ENCODE results near the gene LAPTM5.

Gene LAPTM5

DNA sequence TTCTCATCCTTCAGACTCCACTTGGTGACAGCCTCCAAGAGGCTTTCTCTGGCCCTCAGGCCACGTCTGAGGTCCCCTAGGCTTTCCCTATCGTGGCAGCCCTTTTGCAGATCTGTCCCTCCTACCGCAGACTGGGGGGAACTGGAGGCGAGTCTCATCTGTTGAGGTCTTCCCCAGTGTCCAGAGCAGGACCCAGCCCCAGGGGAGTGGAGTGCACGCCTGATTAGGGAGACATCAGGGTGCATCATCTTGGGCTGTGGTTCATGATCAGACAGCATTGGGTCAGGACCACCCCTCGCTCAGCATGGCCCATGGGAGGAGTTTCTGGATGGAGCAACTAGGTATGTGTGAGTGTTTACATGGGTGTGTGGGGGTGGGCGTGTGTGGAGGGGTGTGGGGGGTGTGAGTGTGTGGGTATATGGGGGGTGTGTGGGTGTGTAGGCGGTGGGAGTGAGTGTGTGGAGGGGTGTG lies 25.7 kb downstream of the LAPTM5 start:
- no peaks in the 10 kb centered on the region for H3K27me3 Mint-ChIP-seq
- DNase-seq (ENCODE audit: low spot score in 2 of 2) (no peak), ATAC-seq (ENCODE audit: low read depth) (no peak)
- no peaks in the 10 kb centered on the region for H3K9me3 Mint-ChIP-seq
- H3K27ac Mint-ChIP-seq: peak overlapping the region; percentile 96
- peaks cover 40% of the 10 kb centered on the region for H3K4me1 Mint-ChIP-seq
- H3K4me3 Mint-ChIP-seq: peak overlapping the region; percentile 57
- H3K36me3 Mint-ChIP-seq: peaks cover 30% of the 10 kb centered on the region

DNA sequence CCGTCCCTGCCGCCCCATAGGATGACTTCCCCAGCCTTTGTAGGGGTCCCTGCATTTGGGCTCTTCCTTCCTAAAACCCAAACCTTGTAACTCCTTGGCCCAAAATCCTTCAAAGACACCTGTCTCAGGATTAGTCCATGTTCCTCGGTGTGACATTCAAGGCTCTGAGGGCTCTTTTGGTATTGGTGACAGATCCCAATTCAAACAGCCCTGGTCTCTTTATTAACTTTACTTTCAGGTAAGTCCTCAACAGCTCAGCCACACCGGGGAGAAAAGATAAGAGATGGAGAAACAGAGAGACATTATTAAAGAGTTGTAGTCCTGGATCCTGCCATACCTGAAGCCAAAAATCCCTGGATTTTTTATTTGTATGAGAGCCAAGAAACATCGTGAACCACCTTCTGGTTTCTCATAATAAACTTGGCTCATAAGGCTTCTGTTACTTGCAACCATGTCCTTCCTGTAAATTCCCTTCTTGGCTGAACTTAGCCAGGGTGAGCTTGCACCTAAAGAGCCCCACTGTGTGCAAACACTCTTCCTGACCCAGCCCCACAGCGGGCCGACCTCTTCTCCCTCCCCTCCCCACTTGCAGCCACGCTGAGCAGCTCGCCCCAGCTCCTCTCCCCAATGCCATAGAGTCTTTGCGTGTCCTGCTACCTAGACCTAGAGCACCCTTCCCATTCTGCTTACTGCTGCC lies 26.3 kb downstream of the LAPTM5 start:
- no peaks in the 10 kb centered on the region for H3K9me3 Mint-ChIP-seq
- no peaks in the 10 kb centered on the region for H3K27me3 Mint-ChIP-seq
- peaks cover 40% of the 10 kb centered on the region for H3K4me1 Mint-ChIP-seq
- peak overlapping the region; percentile 78 for H3K4me3 Mint-ChIP-seq
- H3K36me3 Mint-ChIP-seq: peaks cover 28% of the 10 kb centered on the region
- DNase-seq (ENCODE audit: low spot score in 2 of 2) (no peak), ATAC-seq (ENCODE audit: low read depth) (no peak)
- peak overlapping the region; percentile 96 for H3K27ac Mint-ChIP-seq

- H3K4me1 Mint-ChIP-seq: peaks cover 37% of the 10 kb centered on the region
- DNase-seq (ENCODE audit: low spot score in 2 of 2) (no peak), ATAC-seq (ENCODE audit: low read depth) (peak; percentile 48)
- peaks cover 22% of the 10 kb centered on the region for H3K36me3 Mint-ChIP-seq
- no peaks in the 10 kb centered on the region for H3K27me3 Mint-ChIP-seq
- H3K27ac Mint-ChIP-seq: peak overlapping the region; percentile 96
- no peaks in the 10 kb centered on the region for H3K9me3 Mint-ChIP-seq
- peak overlapping the region; percentile 78 for H3K4me3 Mint-ChIP-seq
These were observed 27.0 kb downstream of the LAPTM5 start for GRCh38 chr1:30730346-30731108.

- DNase-seq (ENCODE audit: low spot score in 2 of 2): no peak
- Mint-ChIP-seq H3K4me1 (peaks cover 37% of the 10 kb centered on the region), H3K36me3 (peaks cover 16% of the 10 kb centered on the region), H3K27me3 (no peaks in the 10 kb centered on the region), H3K4me3 (peak overlapping the region; percentile 78), H3K27ac (peak overlapping the region; percentile 96), H3K9me3 (no peaks in the 10 kb centered on the region)
- peak; percentile 2 for ATAC-seq (ENCODE audit: low read depth)
These were observed 27.7 kb downstream of the LAPTM5 start for GRCh38 chr1:30729901-30730300.

DNA sequence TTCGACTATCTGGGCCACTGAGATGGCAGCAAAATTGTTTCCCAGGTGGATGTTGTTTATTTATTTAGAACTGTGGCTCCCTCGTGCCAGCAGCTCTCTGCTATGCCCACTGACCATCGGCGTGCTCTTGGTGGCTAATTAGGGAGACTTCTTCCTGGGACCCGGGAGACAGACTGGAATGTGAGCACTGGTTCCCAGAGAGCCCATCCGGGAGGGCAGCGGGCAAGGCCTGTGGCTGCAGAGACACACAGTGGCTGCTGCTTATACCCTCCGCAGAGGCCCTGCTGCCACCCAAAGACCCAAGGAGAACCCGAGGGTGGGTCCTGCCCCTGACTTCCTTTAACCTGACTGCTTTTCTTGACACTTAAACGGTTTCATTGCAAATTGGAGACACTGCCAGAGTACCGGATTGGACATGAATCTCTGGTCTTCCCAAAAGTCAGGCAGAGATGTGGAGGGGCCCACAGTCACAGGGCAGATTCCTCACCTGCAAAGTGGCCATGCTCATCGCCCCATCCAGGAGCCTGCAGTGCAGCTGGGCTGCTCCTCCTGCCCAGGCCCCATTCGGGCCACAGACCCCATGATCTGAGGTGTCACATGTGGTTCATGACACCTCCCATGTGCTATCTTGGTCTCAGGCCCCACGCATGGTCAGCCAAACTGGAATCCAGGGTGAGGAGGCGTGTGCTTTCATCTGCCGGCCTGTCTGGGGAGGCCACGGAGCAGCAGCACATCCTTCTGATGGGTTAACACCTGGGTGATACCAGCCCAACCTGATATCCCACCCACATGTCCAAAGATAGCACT lies 28.5 kb downstream of the LAPTM5 start:
- H3K27me3 Mint-ChIP-seq: no peaks in the 10 kb centered on the region

DNA sequence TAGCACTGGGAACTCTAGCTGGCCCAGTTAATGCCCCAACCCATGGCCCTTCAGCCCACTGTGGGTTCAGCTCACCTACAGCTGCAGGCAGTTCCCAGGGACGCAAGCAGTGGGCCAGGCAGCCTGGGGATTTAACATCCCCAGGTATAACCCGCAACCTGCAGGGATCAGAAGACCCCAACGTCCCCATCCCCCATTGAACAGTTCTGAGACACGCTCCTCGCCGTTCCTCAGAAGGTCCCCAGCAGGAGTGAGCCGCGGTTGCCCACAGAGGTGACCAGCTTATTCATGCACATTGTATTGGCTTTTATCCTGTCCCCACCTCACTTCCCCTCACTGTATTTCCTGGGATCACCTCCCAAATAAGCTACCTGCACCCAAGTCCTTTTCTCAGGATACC lies 29.2 kb downstream of the LAPTM5 start:
- peaks cover 38% of the 10 kb centered on the region for H3K4me1 Mint-ChIP-seq
- no peak for ATAC-seq (ENCODE audit: low read depth)

More for the DNA sequence above, 28.5 kb downstream of the LAPTM5 start:
- Mint-ChIP-seq H3K27ac (peak overlapping the region; percentile 40), H3K4me1 (peaks cover 36% of the 10 kb centered on the region), H3K36me3 (peaks cover 12% of the 10 kb centered on the region), H3K9me3 (no peaks in the 10 kb centered on the region), H3K4me3 (no peak overlapping the region)
- ATAC-seq (ENCODE audit: low read depth): no peak
- DNase-seq (ENCODE audit: low spot score in 2 of 2): no peak

GRCh38 chr1:30727824-30728223 lies 29.8 kb downstream of the LAPTM5 start:
- DNase-seq (ENCODE audit: low spot score in 2 of 2) (no peak), ATAC-seq (ENCODE audit: low read depth) (no peak)
- H3K36me3 Mint-ChIP-seq: peaks cover 11% of the 10 kb centered on the region
- H3K4me1 Mint-ChIP-seq: peaks cover 38% of the 10 kb centered on the region
- no peaks in the 10 kb centered on the region for H3K27me3 Mint-ChIP-seq
- H3K9me3 Mint-ChIP-seq: no peaks in the 10 kb centered on the region
- no peak overlapping the region for H3K4me3 Mint-ChIP-seq
- peak overlapping the region; percentile 47 for H3K27ac Mint-ChIP-seq

More for the DNA sequence above, 29.2 kb downstream of the LAPTM5 start:
- Mint-ChIP-seq H3K4me3 (no peak overlapping the region), H3K27ac (no peak overlapping the region), H3K27me3 (no peaks in the 10 kb centered on the region), H3K9me3 (no peaks in the 10 kb centered on the region), H3K36me3 (peaks cover 10% of the 10 kb centered on the region)
- DNase-seq (ENCODE audit: low spot score in 2 of 2): no peak

DNA sequence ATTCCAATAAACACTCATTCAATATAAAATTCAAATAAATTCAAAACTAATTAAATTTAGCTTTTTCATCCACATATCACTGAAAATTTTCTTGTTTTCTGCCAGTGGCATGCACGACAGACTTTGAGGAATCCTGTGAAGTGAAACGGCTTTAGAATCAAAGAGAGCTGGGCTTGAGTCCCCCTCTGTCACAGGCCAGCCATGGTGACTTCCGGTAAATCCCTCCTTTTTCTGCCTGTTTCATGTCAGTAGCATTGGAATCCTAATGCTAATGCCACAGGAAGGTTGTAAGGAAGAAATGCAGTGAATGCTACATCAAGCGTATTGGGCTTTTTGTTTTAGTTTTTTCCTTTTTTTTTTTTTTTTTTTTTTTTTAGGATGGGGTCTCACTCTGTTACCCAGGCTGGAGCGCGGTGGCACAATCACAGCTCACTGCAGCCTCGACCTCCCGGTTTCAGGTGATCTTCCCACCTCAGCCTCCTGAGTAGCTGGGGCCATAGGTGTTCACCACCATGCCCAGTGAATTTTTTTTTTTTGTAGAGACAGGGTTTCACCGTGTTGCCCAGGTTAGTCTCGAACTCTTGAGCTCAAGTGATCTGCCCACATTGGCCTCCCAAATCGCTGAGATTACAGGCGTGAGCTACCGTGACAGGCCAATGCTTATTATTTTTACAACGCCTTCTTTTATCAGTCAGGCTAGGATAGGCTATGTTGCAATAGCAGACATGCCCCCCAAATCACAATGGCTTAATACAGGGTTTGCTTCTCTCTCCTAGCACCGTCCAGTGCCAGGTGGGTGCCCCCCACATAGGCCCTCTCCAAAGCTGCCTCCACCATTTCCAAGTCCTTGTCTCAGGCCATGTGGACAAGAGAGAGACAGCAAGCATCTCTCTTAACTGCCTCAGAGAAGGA lies 30.5 kb downstream of the LAPTM5 start:
- no peak for ATAC-seq (ENCODE audit: low read depth)
- Mint-ChIP-seq H3K27ac (peak overlapping the region; percentile 47), H3K36me3 (peaks cover 11% of the 10 kb centered on the region), H3K4me3 (no peak overlapping the region), H3K27me3 (no peaks in the 10 kb centered on the region), H3K9me3 (no peaks in the 10 kb centered on the region), H3K4me1 (peaks cover 33% of the 10 kb centered on the region)
- no peak for DNase-seq (ENCODE audit: low spot score in 2 of 2)

GRCh38 chr1:30726236-30726635 lies 31.3 kb downstream of the LAPTM5 start:
- Mint-ChIP-seq H3K4me3 (no peak overlapping the region), H3K36me3 (peaks cover 11% of the 10 kb centered on the region), H3K27me3 (no peaks in the 10 kb centered on the region), H3K9me3 (no peaks in the 10 kb centered on the region), H3K4me1 (peaks cover 27% of the 10 kb centered on the region), H3K27ac (no peak overlapping the region)
- ATAC-seq (ENCODE audit: low read depth) (no peak), DNase-seq (ENCODE audit: low spot score in 2 of 2) (no peak)

- H3K27me3 Mint-ChIP-seq: no peaks in the 10 kb centered on the region
- ATAC-seq (ENCODE audit: low read depth): no peak
- DNase-seq (ENCODE audit: low spot score in 2 of 2): no peak
- peaks cover 11% of the 10 kb centered on the region for H3K36me3 Mint-ChIP-seq
- no peak overlapping the region for H3K27ac Mint-ChIP-seq
- no peak overlapping the region for H3K4me3 Mint-ChIP-seq
- H3K9me3 Mint-ChIP-seq: no peaks in the 10 kb centered on the region
- peaks cover 21% of the 10 kb centered on the region for H3K4me1 Mint-ChIP-seq
These were observed 32.0 kb downstream of the LAPTM5 start for GRCh38 chr1:30725450-30726095.

- no peak overlapping the region for H3K27ac Mint-ChIP-seq
- no peaks in the 10 kb centered on the region for H3K27me3 Mint-ChIP-seq
- H3K36me3 Mint-ChIP-seq: peaks cover 11% of the 10 kb centered on the region
- no peaks in the 10 kb centered on the region for H3K9me3 Mint-ChIP-seq
- no peak for ATAC-seq (ENCODE audit: low read depth)
- H3K4me1 Mint-ChIP-seq: peaks cover 19% of the 10 kb centered on the region
- H3K4me3 Mint-ChIP-seq: no peak overlapping the region
- DNase-seq (ENCODE audit: low spot score in 2 of 2): no peak
These were observed 32.7 kb downstream of the LAPTM5 start for GRCh38 chr1:30724655-30725421.

- no peak overlapping the region for H3K27ac Mint-ChIP-seq
- peaks cover 19% of the 10 kb centered on the region for H3K4me1 Mint-ChIP-seq
- DNase-seq (ENCODE audit: low spot score in 2 of 2) (no peak), ATAC-seq (ENCODE audit: low read depth) (no peak)
- H3K36me3 Mint-ChIP-seq: peaks cover 11% of the 10 kb centered on the region
- H3K4me3 Mint-ChIP-seq: no peak overlapping the region
- H3K27me3 Mint-ChIP-seq: no peaks in the 10 kb centered on the region
- no peaks in the 10 kb centered on the region for H3K9me3 Mint-ChIP-seq
These were observed 33.4 kb downstream of the LAPTM5 start for GRCh38 chr1:30724175-30724574.

Data from memory B cell (primary cell).